ENCODE results near the gene TSHZ2. TPM values are rescaled to one million over a fixed set of nuclear protein-coding genes. Genes with fewer than 3 reads are reported as not detected.

Gene TSHZ2
- total and polyA plus RNA-seq, 9 of the 15 experiments (the other 6 are each of a cell fraction or from before 2014, with no cell fraction given): 0.03 to 0.20 (median 0.05) TPM; not detected in 4

DNA sequence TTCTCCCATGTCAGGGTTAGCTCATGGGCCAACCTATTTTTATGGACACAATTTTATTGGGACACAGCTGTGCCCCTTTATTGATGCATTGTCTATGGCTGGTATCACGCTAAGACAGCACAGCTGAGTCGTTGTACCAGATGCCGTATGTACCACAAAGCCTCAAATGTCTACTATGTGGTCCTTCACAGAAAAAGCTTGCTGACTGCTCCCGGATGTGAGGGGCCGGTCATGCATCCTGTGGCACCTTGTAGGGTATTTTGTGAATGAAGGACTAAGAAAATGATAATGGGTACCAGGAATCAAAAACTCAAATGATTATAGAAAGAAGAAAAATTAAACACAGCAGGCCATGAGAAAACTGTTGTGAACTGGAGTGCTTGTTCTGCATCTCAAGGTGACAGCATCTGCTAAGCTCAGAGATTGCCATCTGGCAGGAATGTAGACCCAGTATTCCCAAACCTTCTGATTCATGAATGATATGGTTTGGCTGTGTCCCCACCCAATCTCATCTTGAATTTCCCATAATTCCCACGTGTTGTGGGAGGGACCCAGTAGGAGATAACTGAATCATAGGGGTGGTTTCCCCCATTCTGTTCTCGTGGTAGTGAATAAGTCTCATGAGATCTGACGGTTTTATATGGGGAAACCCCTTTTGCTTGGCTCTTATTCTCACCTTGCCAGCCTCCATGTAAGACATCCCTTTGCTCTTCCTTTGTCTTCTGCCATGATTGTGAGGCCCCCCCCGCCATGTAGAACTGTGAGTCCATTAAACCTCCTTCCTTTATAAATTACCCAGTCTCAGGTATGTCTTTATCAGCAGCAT, 248.5 kb downstream of the TSHZ2 start:
- H3K4me1 ChIP-seq (replicated peaks in 1 of 2; ENCODE audit: control insufficient read depth in 2 of 2, insufficient read depth in 2 of 2, low read length in 2 of 2): peaks cover 0 to 5% of the 10 kb centered on the region in 2 experiments; a peak in 2 of 5 replicates
- no peak for DNase-seq (ENCODE audit: extremely low read depth in 1 of 4, low spot score in 3 of 4)
- in situ Hi-C loops (cut with MboI): no loop called here
- no peaks in the 10 kb centered on the region for H3K36me3 ChIP-seq (ENCODE audit: control insufficient read depth, insufficient read depth, low read length)
- ChIA-PET POLR2A (no interaction called here), CTCF (ENCODE audit: low intra/inter-chr PET ratio) (no interaction called here)
- H3K27me3 ChIP-seq (ENCODE audit: control insufficient read depth in 2 of 2, insufficient read depth in 2 of 2, low read length in 2 of 2): peaks cover 0 to 2% of the 10 kb centered on the region in 2 experiments; a peak in 3 of 5 replicates
- H3K27ac ChIP-seq (ENCODE audit: extremely low read depth, low read depth, low read length): no peak overlapping the region
- TF ChIP-seq ZNF324 (CRISPR knock-in tag; IDR thresholded peaks at IDR 0.05) (no peak), SMC3 (conservative IDR thresholded peaks at IDR 0.05; ENCODE audit: insufficient read depth, low read depth, low read length) (no peak)
- TF ChIP-seq, protein P1, sequence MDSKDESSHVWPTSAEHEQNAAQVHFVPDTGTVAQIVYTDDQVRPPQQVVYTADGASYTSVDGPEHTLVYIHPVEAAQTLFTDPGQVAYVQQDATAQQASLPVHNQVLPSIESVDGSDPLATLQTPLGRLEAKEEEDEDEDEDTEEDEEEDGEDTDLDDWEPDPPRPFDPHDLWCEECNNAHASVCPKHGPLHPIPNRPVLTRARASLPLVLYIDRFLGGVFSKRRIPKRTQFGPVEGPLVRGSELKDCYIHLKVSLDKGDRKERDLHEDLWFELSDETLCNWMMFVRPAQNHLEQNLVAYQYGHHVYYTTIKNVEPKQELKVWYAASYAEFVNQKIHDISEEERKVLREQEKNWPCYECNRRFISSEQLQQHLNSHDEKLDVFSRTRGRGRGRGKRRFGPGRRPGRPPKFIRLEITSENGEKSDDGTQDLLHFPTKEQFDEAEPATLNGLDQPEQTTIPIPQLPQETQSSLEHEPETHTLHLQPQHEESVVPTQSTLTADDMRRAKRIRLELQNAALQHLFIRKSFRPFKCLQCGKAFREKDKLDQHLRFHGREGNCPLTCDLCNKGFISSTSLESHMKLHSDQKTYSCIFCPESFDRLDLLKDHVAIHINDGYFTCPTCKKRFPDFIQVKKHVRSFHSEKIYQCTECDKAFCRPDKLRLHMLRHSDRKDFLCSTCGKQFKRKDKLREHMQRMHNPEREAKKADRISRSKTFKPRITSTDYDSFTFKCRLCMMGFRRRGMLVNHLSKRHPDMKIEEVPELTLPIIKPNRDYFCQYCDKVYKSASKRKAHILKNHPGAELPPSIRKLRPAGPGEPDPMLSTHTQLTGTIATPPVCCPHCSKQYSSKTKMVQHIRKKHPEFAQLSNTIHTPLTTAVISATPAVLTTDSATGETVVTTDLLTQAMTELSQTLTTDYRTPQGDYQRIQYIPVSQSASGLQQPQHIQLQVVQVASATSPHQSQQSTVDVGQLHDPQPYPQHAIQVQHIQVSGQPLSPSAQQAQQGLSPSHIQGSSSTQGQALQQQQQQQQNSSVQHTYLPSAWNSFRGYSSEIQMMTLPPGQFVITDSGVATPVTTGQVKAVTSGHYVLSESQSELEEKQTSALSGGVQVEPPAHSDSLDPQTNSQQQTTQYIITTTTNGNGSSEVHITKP (IDR thresholded peaks at IDR 0.05; ENCODE audit: partially characterized antibody): peak; percentile 37
- H3K9me1 ChIP-seq (ENCODE audit: control insufficient read depth, insufficient read depth, low read length): no peaks in the 10 kb centered on the region
- H4K20me1 ChIP-seq (replicated peaks; ENCODE audit: control insufficient read depth, insufficient read depth, low read length): no peaks in the 10 kb centered on the region
- ATAC-seq: no peak
- H3K9me3 ChIP-seq (replicated peaks; ENCODE audit: control insufficient read depth, insufficient read depth, low read depth, low read length): no peaks in the 10 kb centered on the region
- H3K9ac ChIP-seq (ENCODE audit: insufficient read depth in 1 of 2, low read depth in 2 of 2, low read length in 2 of 2): no peak overlapping the region
- intact Hi-C loops (cut with micrococcal nuclease): no loop called here
- FAIRE-seq: no peak
- H3K4me3 ChIP-seq: no peak overlapping the region
- BruUV-seq (replicated peaks): no TSS peak
- H3K79me2 ChIP-seq (ENCODE audit: control insufficient read depth, insufficient read depth, low read length): no peaks in the 10 kb centered on the region
- 2% methylated on average over 9 of the region's 9 CpGs for WGBS (ENCODE audit: insufficient coverage, low coverage, missing lambda C conversion rate)
- H2AFZ ChIP-seq (ENCODE audit: low read depth, low read length): no peak overlapping the region
- no peak overlapping the region for H3K4me2 ChIP-seq (ENCODE audit: insufficient read depth, low read length)
